NCI-H128 (cell line): ENCODE data around the gene NSMCE3.

Experiments used
- DNase-seq: peaks from one replicate; lab custom pipeline; 2025; ENCODE audit not compliant: unreplicated experiment; lab: John Stamatoyannopoulos, UW

Gene NSMCE3

DNA sequence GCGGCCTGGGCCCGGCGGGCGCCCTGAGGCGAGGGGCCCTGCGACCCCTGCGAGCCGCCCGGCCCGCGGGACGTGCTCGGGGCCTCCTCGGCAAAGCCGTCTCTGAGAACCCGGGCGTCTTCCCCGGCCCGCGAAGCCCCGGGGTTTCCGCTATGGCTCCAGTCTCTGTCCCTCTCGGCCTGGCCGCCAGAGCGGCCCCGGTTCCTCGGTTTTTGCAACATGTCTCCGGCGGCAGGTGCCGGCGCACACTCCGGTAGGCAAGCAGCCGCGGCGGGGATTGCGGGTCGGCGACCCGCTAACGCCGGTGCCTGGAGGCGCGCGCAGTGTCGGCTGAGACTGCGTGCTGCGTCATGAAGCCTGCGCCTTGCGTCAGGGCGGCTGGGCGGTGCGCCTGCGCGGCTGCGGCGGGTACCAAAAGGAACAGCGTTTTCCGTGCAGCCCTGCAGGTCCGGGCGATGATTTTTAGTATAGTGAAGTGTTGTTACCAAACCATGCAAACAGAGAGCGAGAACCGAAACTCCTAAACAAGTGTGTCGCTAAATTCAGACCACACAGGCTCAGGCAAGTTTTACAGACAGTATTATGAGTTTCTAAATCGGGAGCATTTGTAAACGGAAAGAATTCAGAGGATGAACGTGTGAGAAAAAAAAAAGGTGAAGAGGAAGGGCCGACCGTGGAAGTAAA, at the start of gene NSMCE3:
TSS of gene NSMCE3 (minus strand) at position 338 of the 684 bp plus-strand sequence. CDS start at position 221, 117 bp downstream.
- DNase-seq = peak; percentile 48

DNA sequence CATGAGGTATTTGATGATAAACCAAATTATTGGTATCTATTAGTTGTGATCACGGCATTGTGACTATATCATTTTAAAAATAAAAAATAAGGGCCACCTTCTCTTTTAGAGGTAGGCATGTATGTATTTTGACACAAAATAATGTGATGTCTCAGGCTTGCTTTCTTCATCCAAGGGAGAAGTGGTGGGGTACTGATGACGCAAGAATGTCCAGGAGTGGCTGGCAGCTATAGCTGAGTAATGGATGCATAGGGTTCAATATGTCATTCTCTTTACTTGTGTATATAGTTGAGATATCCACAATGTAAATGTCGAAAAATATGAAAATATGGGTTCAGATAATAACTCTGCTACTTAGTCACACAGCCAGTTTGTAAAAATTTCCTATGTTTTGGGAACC, 46.8 kb upstream of the NSMCE3 start:
- DNase-seq = no peak

DNA sequence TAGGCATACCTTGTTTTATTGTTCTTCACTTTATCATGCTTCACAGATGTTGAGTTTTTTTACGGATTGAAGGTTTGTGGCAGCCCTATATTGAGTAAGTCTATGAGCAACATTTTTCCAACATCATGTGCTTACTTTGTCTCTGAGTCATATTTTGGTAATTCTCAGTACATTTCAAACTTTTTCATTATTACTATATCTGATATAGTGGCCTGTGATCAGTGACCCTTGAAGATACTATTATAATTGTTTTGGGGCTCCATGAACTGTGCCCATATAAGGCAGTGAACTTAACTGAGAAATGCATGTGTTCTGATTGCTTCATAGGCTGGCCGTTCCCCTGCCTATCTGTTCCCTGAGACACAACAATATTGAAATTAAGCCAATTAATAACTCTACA, 42.8 kb upstream of the NSMCE3 start:
- no peak for DNase-seq

DNA sequence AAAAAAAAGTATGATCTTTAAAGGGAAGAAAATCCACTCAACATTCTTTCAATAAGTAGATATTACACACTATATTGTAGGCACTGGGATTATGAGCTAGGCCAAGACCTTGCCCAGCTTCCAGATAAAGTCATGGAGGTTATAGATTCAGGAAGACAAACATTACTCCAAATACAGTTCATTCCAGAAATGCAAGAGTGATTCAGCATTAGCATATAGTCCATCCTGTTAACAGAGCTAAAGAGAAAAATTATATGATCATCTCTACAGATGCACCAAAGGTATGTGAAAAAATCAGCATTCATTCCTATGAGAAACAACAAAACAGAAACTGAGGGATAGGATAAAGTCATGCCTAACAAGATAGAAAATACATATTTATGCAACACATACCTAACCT, 42.1 kb upstream of the NSMCE3 start:
- no peak for DNase-seq

DNA sequence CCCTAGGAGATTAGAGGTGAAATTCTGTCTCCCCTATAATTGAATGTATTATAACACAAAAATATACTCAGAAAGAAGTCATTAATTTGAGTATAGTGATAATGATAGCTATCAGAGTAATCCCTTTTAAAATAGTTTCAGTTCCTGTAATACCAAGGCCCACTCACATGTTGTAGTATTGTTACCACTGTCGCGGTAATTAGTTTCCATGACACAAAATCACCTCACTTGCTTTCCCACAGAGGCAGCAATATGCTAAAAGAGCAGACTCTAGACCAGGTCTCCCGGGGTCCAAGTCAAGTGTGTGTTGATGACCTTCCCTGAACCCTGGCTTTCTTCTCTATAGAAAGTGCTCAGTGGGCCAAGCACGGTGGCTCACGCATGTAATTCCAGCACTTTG, 39.5 kb upstream of the NSMCE3 start:
- DNase-seq = no peak

DNA sequence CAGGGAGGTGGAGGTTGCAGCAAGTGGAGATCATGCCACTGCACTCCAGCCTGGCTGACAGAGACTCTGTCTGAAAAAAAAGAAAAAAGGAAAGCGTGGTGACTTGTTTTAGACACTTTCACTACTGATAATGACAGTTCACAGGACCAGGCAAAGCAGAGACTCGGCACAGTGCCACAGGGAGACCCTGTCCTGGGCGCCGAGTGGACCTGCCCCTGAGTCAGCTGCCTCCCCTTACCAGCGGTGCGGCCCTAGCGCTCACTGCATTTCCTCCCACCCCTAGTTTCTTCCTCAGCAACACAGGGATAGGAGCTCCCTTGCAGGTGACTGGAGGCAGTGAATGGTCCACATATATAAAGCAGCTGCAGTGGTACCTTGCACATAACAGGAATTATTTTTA, 38.7 kb upstream of the NSMCE3 start:
- no peak for DNase-seq

DNA sequence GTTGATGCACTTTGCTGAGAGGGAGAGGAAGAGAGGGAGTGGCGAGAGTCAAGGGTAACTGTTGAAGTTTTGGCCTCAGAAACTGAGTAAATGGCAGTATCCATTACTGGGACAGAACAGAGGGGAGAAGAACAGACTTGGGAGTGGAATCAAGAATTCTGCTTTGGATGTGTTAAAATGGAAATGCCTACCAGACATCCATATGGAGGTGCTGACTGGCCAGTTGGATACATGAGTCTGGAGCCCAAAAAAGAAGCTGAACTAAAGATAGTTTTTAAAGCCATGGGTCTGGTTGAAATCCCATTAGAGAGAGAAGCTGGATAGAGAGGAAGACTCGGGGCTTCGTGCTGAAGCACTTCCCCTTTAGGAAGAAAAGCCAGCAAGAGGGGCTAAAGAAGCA, 35.9 kb upstream of the NSMCE3 start:
- DNase-seq = no peak

DNA sequence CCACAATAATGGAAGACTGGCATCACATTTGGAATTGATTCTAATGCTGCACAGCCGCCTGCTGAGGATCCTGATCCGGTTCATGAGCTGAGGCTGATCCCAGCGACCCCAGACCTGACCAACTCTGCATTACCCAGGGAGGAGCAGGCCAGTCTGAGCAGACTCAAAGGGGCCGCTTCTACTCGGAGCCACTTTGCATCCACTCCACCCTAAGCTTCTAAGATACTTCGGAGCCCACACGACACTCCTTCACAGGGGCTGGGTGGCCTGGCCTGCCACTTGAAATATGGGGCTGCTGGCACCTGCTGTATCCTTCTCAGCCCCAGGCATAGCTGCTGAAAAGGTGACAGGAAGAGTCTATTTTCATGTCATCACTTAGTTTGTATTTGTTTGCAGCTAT, 33.2 kb upstream of the NSMCE3 start:
- DNase-seq = no peak

DNA sequence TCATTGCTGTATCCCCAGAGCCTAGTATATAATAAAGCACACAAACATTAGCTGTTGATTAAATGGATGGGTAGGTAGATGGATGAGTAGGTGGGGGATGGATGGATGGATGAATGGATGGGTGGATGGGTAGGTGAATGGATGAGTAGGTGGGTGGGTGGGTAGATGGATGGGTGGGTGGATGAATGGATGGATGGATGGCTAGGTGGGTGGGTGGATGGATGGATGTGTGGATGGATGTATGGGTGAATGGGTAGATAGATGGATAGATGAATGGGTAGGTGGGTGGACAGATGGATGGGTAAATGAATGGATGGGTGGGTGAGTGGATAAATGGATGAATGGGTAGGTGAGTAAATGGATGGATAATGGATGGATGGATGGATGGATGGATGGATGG, 30.2 kb upstream of the NSMCE3 start:
- DNase-seq = no peak

DNA sequence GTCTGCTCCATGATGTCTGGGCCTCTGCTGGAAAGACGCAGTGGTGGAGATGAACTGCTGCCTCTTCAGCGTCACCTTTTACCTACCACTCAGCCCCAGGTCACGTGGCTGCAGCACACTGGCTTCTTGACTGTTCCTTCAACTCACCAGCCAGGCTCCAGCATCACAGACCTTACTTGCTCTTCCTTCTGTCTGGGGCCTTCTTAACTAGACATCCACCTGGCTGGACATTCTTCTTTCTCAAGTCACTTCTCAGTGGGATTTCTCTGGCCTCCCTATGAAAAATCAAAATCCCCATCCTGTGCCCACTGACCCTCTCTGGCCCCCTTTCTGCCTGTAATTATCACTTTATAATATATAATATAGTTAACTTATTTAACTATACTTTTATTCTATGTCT, 29.7 kb upstream of the NSMCE3 start:
- DNase-seq = no peak

DNA sequence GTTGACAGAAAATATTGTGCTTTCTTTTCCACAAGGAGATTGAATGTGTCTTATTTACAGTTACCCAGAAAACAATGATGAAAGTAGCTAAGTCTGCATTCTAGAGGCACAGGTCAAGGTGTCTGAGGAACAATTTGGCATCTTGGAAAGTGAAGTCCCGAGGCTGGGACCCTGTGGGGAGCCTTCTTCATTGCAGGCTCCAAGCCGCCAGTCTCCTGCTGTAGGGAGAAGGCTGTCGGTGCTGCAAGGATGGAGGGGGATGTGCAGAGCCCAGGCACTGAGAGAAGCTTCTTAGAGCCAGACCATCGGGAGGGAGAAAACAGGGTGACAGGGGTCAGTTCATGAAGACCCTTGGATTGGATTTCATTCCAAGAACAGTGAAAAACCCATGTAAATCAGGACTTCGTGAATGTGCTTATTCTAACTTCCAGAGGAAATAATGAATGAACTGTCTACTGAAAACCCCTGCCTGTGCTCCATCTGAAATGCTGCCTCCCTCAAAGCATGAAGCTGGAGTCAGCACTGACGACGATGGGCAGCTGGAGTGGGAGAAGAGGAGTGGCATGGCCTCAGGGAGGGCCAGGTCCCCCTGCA, 25.2 kb upstream of the NSMCE3 start:
- no peak for DNase-seq

DNA sequence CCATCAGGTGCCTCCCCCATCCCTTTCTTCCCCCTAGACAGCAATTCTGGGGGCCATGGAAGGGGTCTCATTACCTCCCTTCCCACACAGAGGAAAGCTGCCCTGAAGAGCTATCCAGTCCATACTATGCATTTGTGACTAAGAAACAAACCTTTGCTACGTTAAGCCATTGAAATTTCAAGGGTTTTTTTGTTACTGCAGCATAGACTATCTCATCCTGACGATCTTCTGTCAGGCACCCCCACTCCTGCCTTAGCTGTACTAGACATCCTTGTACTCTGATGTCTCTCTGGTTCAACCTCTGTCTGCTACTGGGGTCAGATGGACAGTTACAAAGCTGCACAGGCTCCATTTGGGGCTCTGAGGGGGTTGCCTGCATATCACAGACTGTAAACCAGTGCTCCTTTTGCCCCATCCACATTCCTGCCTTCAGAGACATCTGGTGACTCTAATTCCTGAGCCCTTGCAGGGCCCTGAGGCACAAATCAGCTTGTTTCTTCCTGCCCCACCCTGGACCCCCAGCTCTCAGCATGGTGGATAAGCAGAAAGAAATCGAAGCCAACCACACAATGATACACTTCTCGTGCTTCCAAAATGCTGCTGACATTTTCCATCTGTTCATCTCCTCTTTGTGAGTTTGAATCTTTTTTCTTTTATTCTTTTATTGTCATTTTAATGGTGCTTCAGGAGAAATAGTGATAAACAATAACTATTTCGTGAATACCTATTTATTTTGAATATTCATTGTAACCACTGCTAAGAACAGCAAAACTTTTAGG, 21.6 kb upstream of the NSMCE3 start:
- DNase-seq = no peak

DNA sequence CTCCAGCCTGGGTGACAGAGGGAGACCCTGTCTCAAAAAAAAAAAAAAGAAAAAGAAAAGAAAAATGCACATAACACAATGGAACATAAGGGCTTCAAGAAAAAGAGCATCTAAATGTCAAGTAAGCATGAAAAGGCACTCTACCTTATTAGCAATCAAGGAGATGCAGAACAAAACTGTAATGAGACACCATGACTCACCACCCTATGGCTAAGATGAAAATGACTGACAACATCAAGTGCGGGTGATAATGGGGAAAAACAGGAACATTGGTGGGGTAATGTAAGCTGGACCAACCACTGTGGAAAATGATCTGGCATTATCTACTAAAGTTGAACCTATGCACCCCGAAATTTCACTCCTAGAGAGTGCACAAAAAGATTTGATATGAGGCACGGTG, 19.6 kb upstream of the NSMCE3 start:
- no peak for DNase-seq

DNA sequence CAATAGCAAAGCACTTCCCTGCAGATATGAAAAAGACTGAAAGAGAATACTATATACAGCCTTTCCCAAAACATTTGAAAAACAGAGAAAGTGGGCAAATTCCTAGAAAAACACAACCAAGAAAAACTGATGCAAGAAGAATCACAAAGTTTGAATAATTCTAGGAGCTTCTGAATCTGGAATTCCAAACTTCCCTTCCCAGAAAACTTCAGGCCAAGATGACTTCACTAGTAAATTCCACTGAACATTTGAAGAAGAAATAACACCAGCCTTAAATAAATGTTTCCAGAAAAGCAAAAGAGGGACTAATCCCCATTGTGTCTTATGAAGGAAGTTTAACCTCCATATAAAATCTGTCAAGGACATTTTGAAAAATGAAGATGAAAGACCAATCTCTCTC, 15.8 kb upstream of the NSMCE3 start:
- DNase-seq = no peak

DNA sequence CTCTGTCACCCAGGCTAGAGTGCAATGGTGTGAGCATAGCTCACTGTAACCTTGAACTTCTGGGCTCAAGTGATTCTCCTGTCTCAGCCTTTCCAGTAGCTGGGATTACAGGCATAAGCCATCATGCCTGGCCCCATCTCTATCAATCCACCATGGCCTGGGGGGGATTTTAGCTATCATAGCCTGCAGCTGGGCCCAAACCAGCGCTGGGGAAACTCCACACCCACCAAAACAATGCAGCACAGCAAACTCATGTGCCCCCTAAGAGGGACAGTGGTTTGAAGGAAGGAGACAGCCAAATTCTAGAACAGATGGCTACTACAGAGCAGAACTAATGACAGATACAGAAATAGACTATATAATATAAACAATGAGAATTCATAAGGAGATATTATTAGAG, 13.8 kb upstream of the NSMCE3 start:
- DNase-seq = no peak

DNA sequence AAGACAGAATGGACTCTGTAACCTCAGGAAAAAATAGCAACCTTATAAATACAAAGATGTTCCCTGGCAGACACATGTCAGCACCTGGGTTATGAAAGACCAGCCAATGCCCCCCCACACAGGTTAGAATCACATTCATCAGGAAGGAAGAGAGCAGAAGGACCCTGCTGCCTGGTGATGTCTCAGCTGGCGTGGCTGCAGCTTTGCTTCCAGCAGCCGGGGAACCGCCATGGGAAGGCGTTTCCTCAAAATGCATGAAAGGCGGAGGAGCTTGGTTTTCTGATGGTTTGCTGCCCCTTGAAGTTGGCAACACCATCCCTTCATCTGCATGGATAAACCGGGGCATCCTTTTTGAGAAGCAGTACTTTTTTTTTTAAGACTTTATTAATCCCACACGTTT, 10.9 kb upstream of the NSMCE3 start:
- no peak for DNase-seq

DNA sequence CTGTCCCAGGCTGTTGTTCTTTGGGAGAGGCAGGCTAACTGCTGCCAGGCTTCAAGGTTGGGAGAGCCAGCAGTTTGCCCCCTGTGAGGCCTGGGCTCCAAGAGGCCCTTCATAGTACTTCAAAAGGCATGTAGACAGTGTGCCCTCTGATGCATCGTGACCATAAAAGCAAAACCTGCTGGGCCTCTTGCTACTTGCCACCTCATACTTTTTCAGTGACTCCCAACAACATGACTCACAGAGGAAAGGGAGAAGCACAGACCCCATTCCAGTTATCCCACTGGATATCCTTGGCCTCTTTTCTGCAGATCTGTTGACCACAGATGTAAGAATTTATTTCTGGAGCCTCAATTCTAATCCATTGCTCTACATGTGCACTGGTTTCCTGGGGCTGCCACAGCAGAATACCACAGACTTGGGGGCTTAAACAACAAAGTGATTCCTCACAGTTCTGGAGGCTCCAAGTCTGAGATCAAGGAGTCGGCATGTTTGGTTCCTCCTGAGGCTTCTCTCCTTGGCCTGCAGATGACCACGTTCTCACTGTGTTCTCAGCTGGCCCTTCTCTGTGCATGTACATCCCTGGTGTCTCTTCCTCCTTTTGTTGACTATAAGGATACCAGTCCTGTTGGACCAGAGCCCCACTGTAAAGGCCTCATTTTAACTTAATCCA, 8.9 kb upstream of the NSMCE3 start:
- DNase-seq = no peak

DNA sequence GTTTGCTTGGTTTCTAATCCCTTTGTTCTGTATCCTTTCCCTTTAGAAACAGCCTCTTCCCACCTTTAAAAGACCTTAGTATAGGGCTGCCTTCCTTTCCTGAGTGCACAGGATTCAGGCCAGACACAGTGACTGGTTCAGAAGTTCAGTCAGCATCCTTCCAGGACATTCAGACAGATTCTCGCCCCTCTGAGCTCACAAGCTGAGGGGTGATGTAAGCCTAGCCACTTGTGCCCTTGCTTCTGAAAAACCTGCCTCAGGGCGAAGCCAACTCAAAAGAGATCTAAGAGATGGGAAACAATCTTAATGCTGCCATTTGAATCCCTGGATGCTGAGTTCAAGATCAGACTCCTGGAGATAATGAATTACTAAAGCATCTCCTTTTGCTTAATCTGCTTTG, 6.7 kb upstream of the NSMCE3 start:
- no peak for DNase-seq

DNA sequence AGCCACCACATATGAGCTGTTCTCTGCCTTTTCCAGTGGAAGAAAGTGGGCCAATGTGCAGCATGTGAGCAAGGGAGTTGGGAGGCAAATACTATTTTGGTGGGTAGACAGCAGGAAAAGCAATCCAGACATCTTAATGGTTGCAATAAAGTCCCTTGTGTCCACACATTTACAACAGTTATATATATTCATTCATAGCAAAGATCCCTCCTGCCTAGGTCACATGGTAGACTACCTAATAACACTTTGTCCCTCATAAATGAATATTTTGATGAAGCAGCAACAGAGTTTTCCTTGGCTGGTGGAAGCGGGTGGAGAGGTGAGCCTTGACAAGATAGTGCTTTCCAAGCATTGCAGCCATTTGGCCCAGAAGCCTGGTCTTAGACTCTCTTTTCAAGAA, 6.2 kb upstream of the NSMCE3 start:
- no peak for DNase-seq

DNA sequence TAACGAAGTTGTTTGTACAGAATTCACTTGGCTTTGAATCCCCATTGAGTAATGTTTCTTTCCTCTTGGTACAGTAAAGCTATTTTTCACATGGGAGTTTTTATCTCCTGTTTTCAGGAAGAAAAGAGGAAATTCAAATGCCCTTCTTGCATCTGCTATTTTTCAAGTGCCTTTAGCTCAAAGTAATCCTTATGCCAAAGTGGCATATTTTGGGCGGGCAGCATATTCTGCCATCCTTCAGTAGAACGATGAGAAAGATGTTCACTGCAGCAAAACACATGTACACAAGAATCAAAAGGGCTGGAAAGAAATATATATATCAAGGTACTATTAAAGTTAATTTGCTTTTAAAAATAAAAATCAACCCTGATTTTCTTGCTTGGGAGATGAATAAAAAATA, 5.3 kb upstream of the NSMCE3 start:
- DNase-seq = no peak

DNA sequence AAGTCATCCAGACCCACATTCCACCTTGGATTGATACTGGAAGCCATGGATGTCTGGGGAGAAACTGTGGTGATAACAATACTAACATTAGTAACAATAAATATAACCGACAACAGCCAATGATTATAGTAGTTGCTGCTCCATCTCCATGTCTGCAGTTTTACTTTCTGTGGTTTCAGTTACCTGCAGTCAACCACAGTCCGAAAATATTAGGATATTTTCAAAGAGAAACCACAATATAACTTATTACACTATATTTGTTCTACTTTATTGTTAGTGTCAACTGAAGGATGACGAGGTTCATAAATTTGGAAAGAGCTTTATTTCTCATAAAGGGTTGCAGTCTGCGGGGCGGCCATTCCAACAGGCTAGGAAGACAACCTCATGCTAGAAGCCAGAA, 2.6 kb upstream of the NSMCE3 start:
- no peak for DNase-seq

DNA sequence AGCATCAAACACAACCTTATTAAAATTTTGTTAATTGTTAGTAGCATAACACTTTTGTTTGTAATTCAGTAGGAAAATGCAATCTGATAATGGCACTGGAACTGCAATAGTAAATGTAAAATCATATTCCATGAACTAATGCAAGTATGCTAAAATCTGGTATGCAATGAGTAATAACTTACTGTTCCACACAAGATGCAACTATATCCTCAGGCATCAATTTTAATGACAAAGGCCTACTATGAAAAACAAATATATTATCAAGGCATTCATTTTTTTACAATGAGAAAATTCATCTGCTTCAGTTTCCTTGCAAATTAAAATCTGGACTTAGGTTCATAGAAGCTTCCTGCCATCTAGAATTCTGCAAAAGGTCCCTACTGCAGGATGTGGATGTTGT, 1.4 kb upstream of the NSMCE3 start:
- no peak for DNase-seq
